H1 (cell line): ENCODE results near the gene GJD4. TPM values are rescaled to one million over a fixed set of nuclear protein-coding genes. Genes with fewer than 3 reads are reported as not detected.

ENCODE experiments used
- CTCF ChIA-PET: fragments of 300-600 bp; sonication (Branson Sonifier 250); formaldehyde crosslinking; loops from one replicate; lab custom pipeline; 2021; ENCODE audit not compliant: partially characterized antibody; lab: Charles Lee
- POLR2A ChIA-PET: fragments of 300-600 bp; sonication (Branson Sonifier 250); formaldehyde crosslinking; loops from one replicate; lab custom pipeline; 2021; ENCODE audit warnings: inconsistent platforms; ENCODE audit not compliant: partially characterized antibody; lab: Charles Lee
- DNase-seq, 2 experiments: peaks; one replicate each; pipeline versions ENCODE4 v3.0.0 to v3.0.0-alpha.2; 2010 to 2022; ENCODE audit warnings: low spot score in 2 of 2, low read depth in 1 of 2, mixed read lengths in 1 of 2
- FAIRE-seq: peaks from 2 replicates; lab custom pipeline; 2011; peaks lifted over from hg19 to GRCh38; lab: Jason Lieb, UNC
- H2AFZ ChIP-seq: 2 replicates; pipeline ENCODE4 v1.8.1; 2012; ENCODE audit warnings: low read length, inconsistent platforms
- H2AK5ac ChIP-seq: 2 replicates; pipeline ENCODE4 v1.6.1; 2013; ENCODE audit warnings: low read depth, low read length
- H2BK120ac ChIP-seq: replicated peaks from 2 replicates; pipeline ENCODE3; 2013; ENCODE audit warnings: low read depth, low read length, inconsistent platforms
- H2BK12ac ChIP-seq: 2 replicates; pipeline ENCODE4 v1.6.1; 2013; ENCODE audit warnings: low read depth, low read length
- H2BK15ac ChIP-seq: 2 replicates; pipeline ENCODE4 v1.6.1; 2013; ENCODE audit warnings: low read length
- H2BK20ac ChIP-seq: 2 replicates; pipeline ENCODE4 v1.6.1; 2013; ENCODE audit warnings: low read length
- H2BK5ac ChIP-seq: 2 replicates; pipeline ENCODE4 v1.6.1; 2013; ENCODE audit warnings: low read depth, low read length
- H3K14ac ChIP-seq: 2 replicates; pipeline ENCODE4 v1.6.1; 2013; ENCODE audit warnings: inconsistent platforms; ENCODE audit not compliant: insufficient read length
- H3K18ac ChIP-seq: 2 replicates; pipeline ENCODE4 v1.6.1; 2013; ENCODE audit warnings: low read length; ENCODE audit errors: extremely low read depth
- H3K23ac ChIP-seq: 2 replicates; pipeline ENCODE4 v1.6.1; 2013; ENCODE audit warnings: inconsistent platforms; ENCODE audit not compliant: insufficient read length
- H3K23me2 ChIP-seq: 2 replicates; pipeline ENCODE4 v1.6.1; 2013; ENCODE audit warnings: low read depth, low read length
- H3K27ac ChIP-seq: 2 replicates; pipeline ENCODE4 v1.6.1; 2011; ENCODE audit warnings: low read depth, low read length, inconsistent platforms
- H3K27me3 ChIP-seq, 4 experiments: replicated peaks in 1 of 4; 1 replicate in 1 of 4; 2 replicates in 3 of 4; pipeline versions ENCODE4 v1.6.1 to v1.8.1; 2011 to 2013; ENCODE audit warnings: low read length in 3 of 4, mild to moderate bottlenecking in 3 of 4, inconsistent platforms in 2 of 4, mixed read lengths in 2 of 4, moderate library complexity in 1 of 4; ENCODE audit not compliant: control insufficient read depth in 3 of 4, insufficient read depth in 3 of 4; ENCODE audit errors: extremely low read depth in 1 of 4
- H3K36me3 ChIP-seq, 4 experiments: 2 replicates each; pipeline versions ENCODE4 v1.6.1 to v1.8.1; 2011 to 2013; ENCODE audit warnings: mild to moderate bottlenecking in 4 of 4, low read length in 3 of 4, moderate library complexity in 2 of 4, control low read depth in 1 of 4, inconsistent platforms in 1 of 4; ENCODE audit not compliant: insufficient read depth in 4 of 4, control insufficient read depth in 2 of 4
- H3K4ac ChIP-seq: replicated peaks from 2 replicates; pipeline ENCODE3; 2013; ENCODE audit warnings: low read length, low read depth, mixed read lengths, inconsistent platforms; ENCODE audit not compliant: insufficient read length
- H3K4me1 ChIP-seq, 4 experiments: replicated peaks in 1 of 4; 1 replicate in 1 of 4; 2 replicates in 3 of 4; pipeline versions ENCODE4 v1.6.1 to v1.8.1; 2011 to 2013; ENCODE audit warnings: low read length in 3 of 4, inconsistent platforms in 2 of 4, mixed read lengths in 1 of 4; ENCODE audit not compliant: insufficient read depth in 4 of 4, control insufficient read depth in 3 of 4
- H3K4me2 ChIP-seq, 2 experiments: 2 replicates each; pipeline versions ENCODE4 v1.6.1 to v1.8.1; 2011 to 2013; ENCODE audit warnings: low read depth in 2 of 2, low read length in 2 of 2, control low read depth in 1 of 2, inconsistent platforms in 1 of 2, mild to moderate bottlenecking in 1 of 2; ENCODE audit not compliant: insufficient read depth in 1 of 2
- H3K4me3 ChIP-seq, 4 experiments: fragments of 200-600, 300-600 bp in 1 of 4; sonication (generic), shearing (Covaris generic), sonication (Bioruptor Twin) in 1 of 4; 2 replicates each; pipeline versions ENCODE4 v1.5.1 to v1.8.1; 2011 to 2016; ENCODE audit warnings: low read length in 4 of 4, low read depth in 3 of 4, control low read depth in 2 of 4, inconsistent platforms in 2 of 4, mild to moderate bottlenecking in 2 of 4, mixed read lengths in 1 of 4, moderate library complexity in 1 of 4; ENCODE audit not compliant: insufficient read depth in 2 of 4; ENCODE audit errors: extremely low read depth in 1 of 4
- H3K56ac ChIP-seq: replicated peaks from 2 replicates; pipeline ENCODE3; 2013; ENCODE audit warnings: low read depth, mild to moderate bottlenecking, mixed read lengths, low read length, inconsistent platforms; ENCODE audit not compliant: insufficient read length
- H3K79me1 ChIP-seq: 2 replicates; pipeline ENCODE4 v1.6.1; 2013; ENCODE audit warnings: low read depth, low read length, control low read depth
- H3K79me2 ChIP-seq, 2 experiments: 2 replicates each; pipeline versions ENCODE4 v1.6.1 to v1.8.1; 2012 to 2013; ENCODE audit warnings: low read length in 2 of 2, mild to moderate bottlenecking in 2 of 2, inconsistent platforms in 1 of 2; ENCODE audit not compliant: insufficient read depth in 2 of 2, control insufficient read depth in 1 of 2
- H3K9ac ChIP-seq, 4 experiments: replicated peaks in 1 of 4; 1 replicate in 1 of 4; 2 replicates in 3 of 4; pipeline versions ENCODE4 v1.6.1 to v1.8.1; 2011 to 2013; ENCODE audit warnings: low read depth in 3 of 4, low read length in 3 of 4, control low read depth in 2 of 4, mild to moderate bottlenecking in 2 of 4, moderate library complexity in 2 of 4, inconsistent platforms in 1 of 4; ENCODE audit errors: extremely low read depth in 1 of 4
- H3K9me3 ChIP-seq, 2 experiments: 2 replicates each; pipeline versions ENCODE4 v1.6.1 to v1.8.1; 2012 to 2013; ENCODE audit warnings: mild to moderate bottlenecking in 2 of 2, moderate library complexity in 2 of 2, control low read depth in 1 of 2, inconsistent platforms in 1 of 2, low read depth in 1 of 2, low read length in 1 of 2, mixed read lengths in 1 of 2; ENCODE audit not compliant: insufficient read depth in 2 of 2
- H4K20me1 ChIP-seq, 2 experiments: replicated peaks in 1 of 2; 2 replicates each; pipeline versions ENCODE3 to v1.8.1; 2011 to 2013; ENCODE audit warnings: inconsistent platforms in 2 of 2, low read length in 2 of 2, mild to moderate bottlenecking in 1 of 2; ENCODE audit not compliant: insufficient read depth in 2 of 2, control insufficient read depth in 1 of 2
- H4K5ac ChIP-seq: 2 replicates; pipeline ENCODE4 v1.6.1; 2013; ENCODE audit warnings: low read length, low read depth, mixed read lengths, inconsistent platforms; ENCODE audit not compliant: insufficient read length
- H4K8ac ChIP-seq: 2 replicates; pipeline ENCODE4 v1.8.0; 2013; ENCODE audit warnings: mild to moderate bottlenecking, moderate library complexity, low read length, inconsistent platforms; ENCODE audit not compliant: insufficient read depth; ENCODE audit errors: extremely low read depth
- H4K91ac ChIP-seq: replicated peaks from 2 replicates; pipeline ENCODE3; 2013; ENCODE audit warnings: low read length, mixed read lengths, inconsistent platforms; ENCODE audit not compliant: insufficient read length
- BRCA1 ChIP-seq: IDR thresholded peaks from 2 replicates; pipeline ENCODE4 v1.6.1; 2012; ENCODE audit warnings: low read depth, low read length, improper control_type of control experiment
- CHD2 ChIP-seq: IDR thresholded peaks from 2 replicates; pipeline ENCODE4 v1.6.1; 2012; ENCODE audit warnings: low read length, improper control_type of control experiment
- CREB1 ChIP-seq: IDR thresholded peaks from 2 replicates; pipeline ENCODE4 v1.6.1; 2012; ENCODE audit warnings: inconsistent platforms
- EZH2 ChIP-seq: fragments of 200-600 bp; sonication (generic); IDR thresholded peaks from 2 replicates; pipeline ENCODE4 v1.7.1; 2012; ENCODE audit warnings: low read depth, mild to moderate bottlenecking, moderate library complexity, low read length, inconsistent platforms; ENCODE audit not compliant: severe bottlenecking
- GTF2F1 ChIP-seq: IDR thresholded peaks from 2 replicates; pipeline ENCODE4 v1.6.1; 2012; ENCODE audit warnings: low read depth, low read length, improper control_type of control experiment, borderline replicate concordance
- HDAC6 ChIP-seq: IDR thresholded peaks from one replicate; pipeline ENCODE4 v1.7.1; 2012; ENCODE audit warnings: low read depth, mild to moderate bottlenecking, inconsistent platforms, low read length, moderate library complexity
- PHF8 ChIP-seq: fragments of 200-600 bp; sonication (generic); conservative IDR thresholded peaks from 2 replicates; pipeline ENCODE4 v1.7.1; 2012; ENCODE audit warnings: low read depth, mild to moderate bottlenecking, inconsistent platforms, low read length, moderate library complexity
- RFX5 ChIP-seq: IDR thresholded peaks from 2 replicates; pipeline ENCODE4 v1.6.1; 2011; ENCODE audit warnings: low read depth, low read length, improper control_type of control experiment, borderline replicate concordance
- SAP30 ChIP-seq: fragments of 300-600 bp; sonication (generic); IDR thresholded peaks from 2 replicates; pipeline ENCODE4 v1.7.1; 2012; ENCODE audit warnings: low read length, moderate library complexity, mild to moderate bottlenecking, inconsistent platforms; ENCODE audit not compliant: insufficient read depth, insufficient replicate concordance
- SIRT6 ChIP-seq: IDR thresholded peaks from one replicate; pipeline ENCODE4 v1.7.1; 2012; ENCODE audit warnings: low read length, inconsistent platforms
- SP4 ChIP-seq: IDR thresholded peaks from 2 replicates; pipeline ENCODE4 v1.6.1; 2012; ENCODE audit warnings: low read length, inconsistent platforms
- TCF12 ChIP-seq: IDR thresholded peaks from 2 replicates; pipeline ENCODE4 v1.6.1; 2011; ENCODE audit warnings: low read depth, mild to moderate bottlenecking, low read length
- TEAD4 ChIP-seq: IDR thresholded peaks from 2 replicates; pipeline ENCODE4 v1.6.1; 2012; ENCODE audit warnings: low read depth, low read length, inconsistent platforms, mixed read lengths
- YY1 ChIP-seq: IDR thresholded peaks from 2 replicates; pipeline ENCODE4 v1.6.1; 2011; ENCODE audit warnings: low read depth, mild to moderate bottlenecking, low read length
- WGBS, 2 experiments: shearing (Covaris generic) in 1 of 2; methylation state at CpG; one replicate each; pipeline versions ENCODE4 v1.1.6 to v1.1.7; 2013 to 2015; ENCODE audit warnings: low lambda C conversion rate in 2 of 2, mixed read lengths in 2 of 2, inconsistent platforms in 1 of 2, low coverage in 1 of 2, missing lambda C conversion rate in 1 of 2; ENCODE audit not compliant: insufficient replicate concordance in 2 of 2, insufficient coverage in 1 of 2, insufficient read length in 1 of 2; ENCODE audit errors: extremely low coverage in 1 of 2, missing lambda C conversion rate in 1 of 2; 5-methylcytosine and 5-hydroxymethylcytosine counted together
- polyA plus RNA-seq, 7 experiments: library from polyadenylated mRNA; depleted of rRNA in 3 of 7; stranded (reverse) in 5 of 7; unstranded in 2 of 7; fragments of >200 nt in 5 of 7; fragments of 200-250 nt in 2 of 7; gene quantifications; 1 replicate in 5 of 7; 2 replicates in 1 of 7; 4 replicates in 1 of 7; pipeline versions ENCODE4 v1.2.1 to v1.2.3, GENCODE V29; 2011 to 2013; ENCODE audit warnings: missing spikeins in 2 of 7, mixed read lengths in 2 of 7
- total RNA-seq: library from RNA; stranded (reverse); fragmentation: NEBNext Ultra II Directional; extraction: Animal tissue kit (Norgen Biotek cat#: 25700); gene quantifications from 2 replicates; pipeline ENCODE4 v1.2.1, GENCODE V29; 2021

GJD4 gene
- total and polyA plus RNA-seq, 2 of the 8 experiments (the other 6 are each of a cell fraction or from before 2014, with no cell fraction given), result not detected

DNA sequence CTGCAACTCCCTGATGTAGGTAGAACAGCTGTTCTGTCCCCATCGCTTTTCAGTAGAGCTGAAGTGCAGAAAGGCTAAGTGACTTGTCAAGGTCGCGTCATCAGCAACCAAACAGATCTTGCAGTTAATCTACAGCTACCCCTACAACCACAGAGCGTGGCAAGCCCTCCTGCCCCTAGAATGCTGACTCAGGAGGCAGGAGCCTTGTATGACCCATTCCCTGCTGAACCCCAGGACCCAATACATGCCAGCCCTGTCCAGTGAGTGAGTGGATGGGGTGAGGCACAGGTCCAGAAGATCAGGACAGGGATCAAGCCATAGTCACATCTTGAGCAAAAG, 26.6 kb upstream of the GJD4 start:
- POLR2A ChIA-PET, result interaction anchor here (1.3 kb wide), 1 partner anchor 15 kb away, joined by 4 read pairs; no protein-coding TSS in a partner anchor
- H2AK5ac ChIP-seq, result no peak overlapping the region
- no peaks in the 10 kb centered on the region for H3K79me1 ChIP-seq
- H2BK20ac ChIP-seq, result no peak overlapping the region
- no peak overlapping the region; the same call in 1 of the 2 replicates for H3K27ac ChIP-seq
- CTCF ChIA-PET, result interaction anchor here (2.7 kb wide), 1 partner anchor 10 kb away, joined by 10 read pairs; no protein-coding TSS in a partner anchor
- H3K18ac ChIP-seq, result no peak overlapping the region
- H4K8ac ChIP-seq, result no peak overlapping the region
- H3K4me1 ChIP-seq, result peaks cover 1 to 6% (median 3%) of the 10 kb centered on the region in 4 experiments; a peak in 6 of 7 replicates
- FAIRE-seq (no peak), DNase-seq (no peak)
- no peak overlapping the region for H4K91ac ChIP-seq
- no peak overlapping the region for H2BK12ac ChIP-seq
- H2BK120ac ChIP-seq, result no peak overlapping the region
- no peaks in the 10 kb centered on the region for H3K27me3 ChIP-seq
- H3K4ac ChIP-seq, result no peak overlapping the region
- no peaks in the 10 kb centered on the region for H4K20me1 ChIP-seq
- H3K23ac ChIP-seq, result no peak overlapping the region
- no peak overlapping the region for H3K9ac ChIP-seq
- no peaks in the 10 kb centered on the region for H3K79me2 ChIP-seq
- no peak overlapping the region for H3K14ac ChIP-seq
- no peaks in the 10 kb centered on the region for H3K36me3 ChIP-seq
- H2AFZ ChIP-seq, result no peak overlapping the region
- H3K4me2 ChIP-seq, result no peak overlapping the region
- H3K56ac ChIP-seq, result no peak overlapping the region
- WGBS, 2 experiments, result 92% methylated on average over 4 of the region's 4 CpGs; no CpG with 5 or more reads in 1 of the 2 experiments
- no peaks in the 10 kb centered on the region for H3K9me3 ChIP-seq
- H2BK15ac ChIP-seq, result 0 out of 2 replicates have a peak overlapping the region, but pooled peaks have one; percentile 31
- no peak overlapping the region for H3K4me3 ChIP-seq
- no peak overlapping the region for H2BK5ac ChIP-seq
- no peak overlapping the region for H4K5ac ChIP-seq
- no peaks in the 10 kb centered on the region for H3K23me2 ChIP-seq
- TF ChIP-seq TEAD4 (no peak), CHD2 (no peak), YY1 (no peak), BRCA1 (no peak), GTF2F1 (no peak), CREB1 (no peak), EZH2 (no peak), PHF8 (no peak), SP4 (no peak), TCF12 (no peak), HDAC6 (no peak), RFX5 (no peak), SIRT6 (no peak), SAP30 (no peak)
